NCI-H1417 treated with DMSO at 0.1 percent for 48 hours (cell line): ENCODE results near the gene UBA6.
"Not testable (repeated sequence)": the region's sequence is repeated elsewhere in the genome, so short reads cannot be mapped to it uniquely, and the experiment has no call there.

Source experiments
- DNase-seq: peaks from one replicate; lab custom pipeline; 2025; lab: John Stamatoyannopoulos, UW

Gene UBA6

GRCh38 chr4:67660418-67660817 lies 40.5 kb downstream of the UBA6 start:
- no peak for DNase-seq

GRCh38 chr4:67659065-67659464 lies 41.9 kb downstream of the UBA6 start:
- DNase-seq: no peak

- DNase-seq: no peak
Measured at GRCh38 chr4:67658302-67658701, 42.7 kb downstream of the UBA6 start.

GRCh38 chr4:67651536-67651935 lies 49.4 kb downstream of the UBA6 start:
- DNase-seq: no peak

- DNase-seq: no peak
Measured at GRCh38 chr4:67638136-67638535, 62.8 kb downstream of the UBA6 start.

GRCh38 chr4:67636978-67637377 lies 64.0 kb downstream of the UBA6 start:
- DNase-seq: not testable (repeated sequence)

- no peak for DNase-seq
Measured at GRCh38 chr4:67635331-67635730, 65.6 kb downstream of the UBA6 start.

GRCh38 chr4:67634741-67635140 lies 66.2 kb downstream of the UBA6 start:
- DNase-seq: no peak

GRCh38 chr4:67632492-67632891 lies 68.5 kb downstream of the UBA6 start:
- no peak for DNase-seq

GRCh38 chr4:67624939-67625338 lies 76.0 kb downstream of the UBA6 start:
- no peak for DNase-seq

GRCh38 chr4:67616478-67616877 lies 84.5 kb downstream of the UBA6 start:
- no peak for DNase-seq

- DNase-seq: no peak
Measured at GRCh38 chr4:67615119-67615518, 85.8 kb downstream of the UBA6 start.

GRCh38 chr4:67614186-67614585 lies 86.8 kb downstream of the UBA6 start:
- no peak for DNase-seq

GRCh38 chr4:67608027-67608426 lies 92.9 kb downstream of the UBA6 start:
- DNase-seq: no peak

GRCh38 chr4:67604749-67605148 lies 96.2 kb downstream of the UBA6 start:
- DNase-seq: no peak

- DNase-seq: no peak
Measured at GRCh38 chr4:67604029-67604381, 97.0 kb downstream of the UBA6 start.

- no peak for DNase-seq
Measured at GRCh38 chr4:67603310-67604028, 97.5 kb downstream of the UBA6 start.

GRCh38 chr4:67593741-67594175 lies 107.2 kb downstream of the UBA6 start:
- DNase-seq: no peak

GRCh38 chr4:67587156-67587555 lies 113.8 kb downstream of the UBA6 start:
- DNase-seq: no peak

- DNase-seq: no peak
Measured at GRCh38 chr4:67584496-67584895, 116.5 kb downstream of the UBA6 start.

- DNase-seq: no peak
Measured at GRCh38 chr4:67581913-67582312, 119.0 kb downstream of the UBA6 start.

- no peak for DNase-seq
Measured at GRCh38 chr4:67581208-67581857, 119.6 kb downstream of the UBA6 start.

- DNase-seq: no peak
Measured at GRCh38 chr4:67580577-67580976, 120.4 kb downstream of the UBA6 start.

- no peak for DNase-seq
Measured at GRCh38 chr4:67576538-67576937, 124.4 kb downstream of the UBA6 start.
